Limb (tissue), 2 donors: ENCODE measurements around the gene TMUB1.

Source experiments
- DNase-seq, 2 donors: peaks; one replicate each; pipeline ENCODE4 v3.0.0-alpha.2; 2016; ENCODE audit errors: extremely low spot score in 2 of 2

Gene TMUB1

GRCh38 chr7:151070574-151070960, 12.7 kb downstream of the TMUB1 start:
- DNase-seq = no peak

GRCh38 chr7:151069841-151070573, 13.3 kb downstream of the TMUB1 start:
- DNase-seq = no peak

GRCh38 chr7:151068069-151068773, 15.1 kb downstream of the TMUB1 start:
- no peak for DNase-seq

GRCh38 chr7:151066273-151066974, 16.9 kb downstream of the TMUB1 start:
- no peak for DNase-seq

- no peak for DNase-seq
Measured at GRCh38 chr7:151065516-151065915, 17.8 kb downstream of the TMUB1 start.

- no peak for DNase-seq
Measured at GRCh38 chr7:151064993-151065392, 18.3 kb downstream of the TMUB1 start.

GRCh38 chr7:151064454-151064853, 18.8 kb downstream of the TMUB1 start:
- DNase-seq = no peak

- DNase-seq = no peak
Measured at GRCh38 chr7:151063212-151063561, 20.1 kb downstream of the TMUB1 start.

- DNase-seq = peak in 1 of 2 donors; percentile 66
Measured at GRCh38 chr7:151062399-151063211, 20.7 kb downstream of the TMUB1 start.

GRCh38 chr7:151062111-151062398, 21.2 kb downstream of the TMUB1 start:
- DNase-seq = no peak

- DNase-seq = no peak
Measured at GRCh38 chr7:151061213-151062110, 21.8 kb downstream of the TMUB1 start.

- DNase-seq = no peak
Measured at GRCh38 chr7:151060416-151061212, 22.7 kb downstream of the TMUB1 start.

GRCh38 chr7:151060113-151060415, 23.2 kb downstream of the TMUB1 start:
- DNase-seq = no peak

GRCh38 chr7:151059367-151060112, 23.8 kb downstream of the TMUB1 start, which contains the start of gene SLC4A2:
SLC4A2 (plus strand) TSS chr7:151059589; CDS start chr7:151061988, 2,399 bp downstream.
- DNase-seq = peak; percentile 80 to 93

- DNase-seq = no peak
Measured at GRCh38 chr7:151058781-151059366, 24.4 kb downstream of the TMUB1 start.

GRCh38 chr7:151057989-151058780, 25.1 kb downstream of the TMUB1 start:
- DNase-seq = peak; percentile 97 to 99

GRCh38 chr7:151057506-151057988, 25.7 kb downstream of the TMUB1 start, which contains the start of gene CDK5:
CDK5 (minus strand) TSS chr7:151057897; CDS start chr7:151057848, 49 bp downstream.
- DNase-seq = peak in 1 of 2 donors; percentile 49
